NCI-H82 treated with DMSO at 0.1 percent for 48 hours (cell line): ENCODE results near the gene POU2F1.

Source experiments
- DNase-seq: peaks from one replicate; lab custom pipeline; 2025; ENCODE audit not compliant: unreplicated experiment; lab: John Stamatoyannopoulos, UW

POU2F1 gene

DNA sequence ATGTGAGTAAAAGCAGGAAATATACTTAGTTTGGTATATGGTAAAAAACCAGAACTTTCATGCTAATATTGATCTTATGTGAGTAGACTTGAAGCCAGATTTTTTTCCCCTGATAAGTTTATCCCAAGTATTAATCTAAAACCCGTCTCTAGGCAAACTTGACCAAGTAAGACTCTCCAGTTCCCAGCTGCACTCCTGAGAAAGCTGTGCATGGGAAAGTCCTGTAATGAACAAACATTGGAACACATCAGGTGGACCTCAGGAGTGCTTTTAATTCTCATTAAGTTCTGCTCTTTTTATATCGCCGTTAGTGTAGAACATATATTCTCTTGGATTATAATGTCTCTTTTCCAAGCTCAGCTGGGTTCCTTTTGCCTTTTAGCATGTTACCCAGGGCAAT, 192.6 kb downstream of the POU2F1 start:
- DNase-seq, result no peak

DNA sequence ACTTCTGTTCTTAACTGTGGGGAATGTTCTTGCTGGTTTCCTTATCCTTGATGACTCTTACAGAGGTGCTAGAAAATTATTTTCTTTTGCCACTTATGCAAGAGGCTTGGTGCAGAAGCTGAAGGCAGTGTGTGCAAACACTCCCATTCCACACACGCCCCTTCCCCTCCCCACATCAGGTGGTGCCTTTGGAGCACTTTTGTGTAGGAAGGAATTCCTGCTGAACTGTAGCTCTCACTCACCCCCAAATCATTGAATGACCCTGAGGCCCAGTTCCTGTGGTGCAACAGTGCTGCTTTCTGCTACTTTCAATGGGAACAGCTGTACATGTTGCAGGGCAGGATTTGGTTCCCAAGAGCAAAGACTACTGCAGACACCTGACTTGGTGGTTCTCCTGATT, 195.8 kb downstream of the POU2F1 start:
- DNase-seq, result no peak

DNA sequence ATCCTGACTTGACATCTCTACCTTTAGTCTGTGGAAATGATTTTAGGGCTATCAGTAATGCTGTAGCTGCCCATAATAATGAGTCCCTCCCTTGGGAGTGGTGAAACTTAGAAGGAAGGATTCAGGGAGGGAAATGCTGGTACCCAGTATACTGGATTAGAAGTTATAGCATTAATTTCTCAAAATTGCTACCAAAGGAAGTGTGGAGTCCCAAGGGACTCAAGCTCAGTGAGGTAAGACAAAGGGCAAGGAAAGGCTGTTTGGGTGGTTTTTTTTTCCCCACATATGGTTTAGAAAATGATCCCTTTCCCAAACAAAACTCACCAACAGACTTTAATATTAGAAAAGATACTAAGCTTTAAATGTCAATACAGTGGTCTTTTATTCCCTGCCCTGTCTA, 197.7 kb downstream of the POU2F1 start:
- DNase-seq, result no peak

DNA sequence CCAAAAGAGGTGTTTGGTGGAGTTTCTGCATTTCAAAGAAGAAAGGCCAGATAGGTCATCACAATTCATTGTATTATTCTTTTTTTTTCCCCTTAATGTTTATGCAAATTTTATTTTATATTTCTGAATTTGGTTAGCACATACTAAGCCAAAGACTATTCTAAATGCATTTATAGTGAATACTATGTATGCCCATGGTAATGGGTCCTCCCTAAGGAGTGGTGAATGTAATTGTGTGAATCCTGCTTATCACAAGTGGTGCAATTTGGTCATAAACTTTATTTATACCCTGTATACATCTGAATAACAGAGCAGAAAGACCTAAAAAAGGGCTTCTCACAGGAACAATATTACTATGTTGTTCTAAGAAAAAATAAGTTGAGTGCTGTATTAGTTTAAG, 198.6 kb downstream of the POU2F1 start:
- no peak for DNase-seq

DNA sequence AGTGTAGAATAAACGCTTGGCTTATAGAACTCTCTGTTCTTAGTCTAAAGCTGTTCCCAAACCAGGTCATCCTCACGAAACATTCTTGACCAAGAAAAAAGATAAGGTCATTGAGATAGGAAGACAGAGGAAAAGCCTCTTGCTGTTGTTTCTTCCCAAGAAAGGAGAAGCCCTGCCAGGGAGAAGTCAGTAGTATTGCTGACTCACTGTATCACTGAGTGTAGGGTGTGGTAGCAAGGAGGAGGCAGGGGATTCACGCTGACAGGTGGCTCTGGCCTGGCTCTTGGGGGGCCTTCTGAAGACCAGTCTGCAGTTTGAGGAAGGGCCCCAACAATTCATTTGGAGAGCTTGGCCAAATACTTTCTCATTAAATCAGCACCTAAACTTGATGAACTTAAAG, 199.8 kb downstream of the POU2F1 start:
- DNase-seq, result no peak

DNA sequence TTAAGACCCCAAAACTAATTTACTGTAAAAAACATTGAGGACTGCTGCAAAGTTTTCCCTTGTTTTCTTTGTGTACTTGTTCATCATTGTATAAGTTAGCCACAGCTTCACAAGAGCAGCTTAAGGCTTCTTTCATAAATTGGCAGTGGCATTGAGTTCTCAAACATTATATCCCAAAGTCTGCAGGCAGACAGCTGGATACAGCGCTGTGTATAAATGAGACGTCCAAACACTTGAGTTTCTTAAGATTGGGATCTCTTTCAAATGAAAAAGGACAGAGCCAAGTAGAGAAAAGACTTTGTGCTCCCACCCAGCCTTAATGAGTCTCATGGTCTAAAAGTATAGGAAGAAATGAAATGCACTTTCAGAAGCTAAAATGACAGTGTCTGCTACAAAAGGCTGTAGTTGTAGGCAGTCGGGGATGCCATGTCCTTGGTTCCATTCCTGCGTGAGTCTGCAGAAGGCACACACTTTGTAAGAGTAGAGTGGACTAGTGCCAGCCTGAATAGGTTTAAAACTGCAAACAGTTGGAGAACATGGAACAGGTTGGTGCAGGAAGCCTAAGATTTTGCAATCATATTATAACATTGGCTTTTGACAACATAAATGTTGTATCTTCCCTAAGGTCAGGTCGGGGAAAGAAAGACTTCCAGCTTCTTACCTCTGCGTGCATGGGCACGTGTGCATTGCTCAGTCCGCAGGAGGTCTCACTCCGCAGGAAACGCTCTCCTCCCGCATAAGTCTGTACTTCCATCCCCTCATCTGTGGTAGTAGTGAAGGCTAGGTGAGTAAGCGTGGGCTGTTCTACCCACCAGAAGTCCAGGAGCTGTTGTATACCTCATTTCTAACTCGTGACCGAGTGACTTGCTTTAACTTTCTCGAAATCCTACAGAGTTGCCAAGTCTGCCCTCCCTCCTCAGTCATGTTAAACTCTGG, 203.3 kb downstream of the POU2F1 start:
- DNase-seq, result no peak

DNA sequence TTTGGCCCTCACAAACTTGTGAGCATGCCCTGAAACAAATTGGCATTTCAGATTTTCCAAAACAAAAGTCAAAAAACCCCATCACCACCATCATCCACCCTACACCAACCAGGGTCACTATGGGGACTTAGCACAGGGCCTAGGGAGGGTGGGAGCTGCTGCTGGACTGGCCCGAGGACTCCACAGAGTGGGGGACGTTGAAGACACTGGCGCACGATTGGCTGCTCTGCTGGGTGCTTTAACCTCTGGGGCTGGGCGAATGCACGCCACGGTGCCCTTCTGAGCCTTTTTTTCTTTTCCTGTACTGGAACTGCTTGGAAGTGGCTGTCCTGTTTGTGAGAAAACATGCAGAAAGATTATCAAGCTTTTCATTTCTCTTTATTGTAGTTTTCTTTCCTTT, 204.8 kb downstream of the POU2F1 start:
- no peak for DNase-seq

DNA sequence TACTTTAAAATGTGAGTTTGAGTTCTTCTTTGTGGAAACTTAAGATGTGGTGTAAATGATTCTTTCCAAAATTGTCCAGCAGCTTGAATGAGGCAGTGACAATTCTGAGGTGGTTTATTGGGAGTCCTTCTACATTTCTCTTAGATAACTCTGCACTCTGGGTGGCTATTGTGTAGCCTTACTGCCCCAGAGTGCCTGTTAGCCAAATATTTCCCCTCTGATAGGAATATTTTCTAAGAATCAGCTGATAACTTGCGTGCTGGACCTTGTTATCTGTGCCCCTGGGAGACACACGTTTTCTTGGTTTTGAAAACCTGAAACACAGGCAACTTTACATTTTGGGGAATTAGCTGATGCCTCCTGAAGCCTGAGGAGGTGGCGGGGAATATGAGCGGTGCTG, 206.0 kb downstream of the POU2F1 start:
- DNase-seq, result no peak

DNA sequence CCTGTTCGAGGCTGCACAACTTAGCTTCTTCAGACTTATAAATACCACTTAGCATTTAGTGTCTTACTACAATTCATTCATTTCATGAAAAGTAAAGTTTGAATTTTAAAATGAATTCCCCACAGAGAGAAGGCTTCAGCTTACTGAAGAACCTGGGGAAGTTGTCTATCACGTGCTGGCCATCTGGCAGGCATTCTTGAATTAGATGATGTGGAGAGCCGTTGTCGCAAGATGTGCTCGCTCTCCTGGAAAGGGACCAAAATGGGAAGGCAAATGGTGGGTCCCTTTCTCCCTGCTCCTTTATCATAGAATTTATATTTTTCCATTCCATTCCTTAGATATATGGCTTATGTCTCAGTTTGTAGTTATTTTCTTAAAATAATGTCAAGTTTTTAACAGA, 207.2 kb downstream of the POU2F1 start:
- no peak for DNase-seq

DNA sequence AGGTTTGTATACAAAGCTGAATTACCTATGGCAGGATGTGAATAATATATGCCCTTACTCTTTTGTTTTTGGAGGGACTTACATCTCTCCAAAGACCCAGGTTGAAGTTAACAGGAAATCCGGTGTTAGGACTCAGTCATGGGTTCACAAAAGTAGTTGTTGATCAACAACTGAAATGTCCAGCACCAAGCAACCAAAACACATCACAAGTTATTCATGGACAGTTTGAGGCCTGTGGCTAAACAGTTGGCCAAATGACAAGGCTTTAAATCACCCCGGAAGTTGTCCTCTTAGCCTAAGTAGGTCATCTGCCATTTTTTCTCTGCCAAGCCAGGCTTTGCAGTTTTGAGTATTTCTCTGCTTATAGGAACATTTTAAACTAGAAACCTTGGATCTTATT, 207.7 kb downstream of the POU2F1 start:
- no peak for DNase-seq

DNA sequence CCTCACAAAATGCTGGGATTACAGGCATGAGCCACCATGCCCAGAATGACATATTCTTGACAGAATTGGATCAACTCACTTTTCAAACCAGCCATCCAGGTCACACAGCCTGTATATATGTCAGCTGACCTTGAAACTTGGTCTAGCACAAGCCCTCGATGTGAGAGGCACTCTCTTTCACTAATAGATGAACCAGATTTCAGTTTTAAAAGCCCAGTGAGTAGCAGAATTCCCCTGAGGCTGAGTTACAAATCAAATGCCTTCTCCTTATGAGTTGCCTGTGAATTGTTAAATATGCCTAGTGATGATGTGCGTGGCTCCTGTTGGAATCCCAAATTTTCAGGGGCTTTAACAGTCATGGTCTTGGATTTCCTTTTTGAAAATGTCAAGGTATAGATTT, 208.9 kb downstream of the POU2F1 start:
- DNase-seq, result no peak

DNA sequence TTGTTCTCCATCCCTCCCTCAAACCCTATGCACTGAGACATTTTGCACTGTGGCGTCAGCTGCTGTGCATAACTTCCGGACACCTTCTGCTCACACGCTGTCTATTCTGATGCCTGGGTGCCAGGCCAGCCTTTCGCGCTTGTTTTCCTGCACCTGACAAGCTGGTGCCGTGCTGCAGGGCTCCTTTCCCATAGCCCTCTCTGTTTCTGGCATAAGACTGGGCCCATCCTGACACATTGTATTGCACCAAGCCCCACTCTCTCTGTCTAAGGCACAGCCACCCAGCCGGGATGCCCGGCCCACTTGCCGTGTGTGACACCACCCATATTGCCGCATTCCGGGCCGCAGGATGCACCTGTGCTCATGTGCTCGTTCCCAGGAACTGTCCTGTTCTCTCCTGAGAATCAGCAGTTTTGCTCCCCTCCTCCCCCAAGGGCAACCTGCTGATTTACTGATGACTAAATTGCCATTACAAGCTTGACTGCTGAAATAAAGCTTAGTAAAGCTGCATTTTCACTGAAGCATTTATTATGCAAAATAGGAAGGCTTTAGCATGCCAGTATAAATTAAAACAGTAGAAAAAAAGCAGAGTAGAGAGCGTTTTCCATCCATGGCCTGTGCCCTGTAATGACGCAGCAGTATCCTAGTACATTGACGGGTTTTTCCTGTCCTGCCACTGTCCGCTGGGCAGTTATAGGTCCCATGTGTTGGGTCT, 209.6 kb downstream of the POU2F1 start:
- no peak for DNase-seq

DNA sequence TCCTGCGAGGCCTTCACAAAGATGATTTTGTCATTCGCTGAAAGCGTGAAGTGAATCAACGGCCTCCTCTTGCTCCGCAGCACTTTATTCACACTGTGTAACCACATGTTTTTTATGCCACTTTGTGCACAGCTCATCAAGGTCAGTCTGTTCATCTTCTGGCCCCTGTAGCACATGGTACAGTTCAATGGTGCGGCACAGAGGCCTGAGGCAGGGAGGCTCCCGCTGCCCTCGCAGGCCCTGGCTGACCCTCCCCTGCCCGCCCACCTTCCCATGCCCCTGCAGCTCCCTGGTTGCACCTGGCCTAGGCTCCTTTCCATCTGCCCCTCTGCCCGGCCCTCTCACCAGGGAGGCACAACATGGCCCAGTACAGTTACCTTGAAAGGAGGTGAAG, 210.2 kb downstream of the POU2F1 start:
- DNase-seq, result no peak

DNA sequence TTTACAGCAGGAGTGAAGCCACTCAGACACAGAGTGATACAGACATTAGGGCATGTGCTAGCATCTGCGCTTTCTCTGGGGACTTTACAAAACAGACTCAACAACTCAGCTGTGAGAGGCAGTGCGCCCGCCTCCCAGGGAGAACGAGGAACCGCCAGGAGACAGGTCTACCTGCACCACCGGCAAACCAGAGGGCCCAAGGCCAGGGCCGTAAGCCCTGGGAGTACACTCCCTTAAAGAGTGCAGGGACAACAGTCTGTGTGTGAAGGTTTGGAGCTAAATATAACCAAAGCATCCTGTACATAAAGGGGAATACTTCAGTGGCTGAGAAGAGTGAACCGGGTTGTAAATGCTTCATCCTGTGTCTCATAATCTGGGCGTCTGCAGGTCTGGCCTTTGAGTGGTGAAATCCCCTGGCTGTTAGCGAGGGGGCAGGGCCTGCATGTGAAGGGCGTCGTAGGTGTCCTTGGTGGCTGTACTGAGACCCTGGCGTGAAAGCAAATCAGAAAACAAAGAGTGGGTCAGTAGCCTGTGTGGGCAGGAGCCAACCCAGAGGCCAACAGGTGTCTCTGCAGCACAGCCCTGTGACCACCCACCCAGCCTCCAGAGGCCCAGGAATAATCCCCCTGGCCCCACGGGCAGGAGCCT, 210.7 kb downstream of the POU2F1 start:
- no peak for DNase-seq

DNA sequence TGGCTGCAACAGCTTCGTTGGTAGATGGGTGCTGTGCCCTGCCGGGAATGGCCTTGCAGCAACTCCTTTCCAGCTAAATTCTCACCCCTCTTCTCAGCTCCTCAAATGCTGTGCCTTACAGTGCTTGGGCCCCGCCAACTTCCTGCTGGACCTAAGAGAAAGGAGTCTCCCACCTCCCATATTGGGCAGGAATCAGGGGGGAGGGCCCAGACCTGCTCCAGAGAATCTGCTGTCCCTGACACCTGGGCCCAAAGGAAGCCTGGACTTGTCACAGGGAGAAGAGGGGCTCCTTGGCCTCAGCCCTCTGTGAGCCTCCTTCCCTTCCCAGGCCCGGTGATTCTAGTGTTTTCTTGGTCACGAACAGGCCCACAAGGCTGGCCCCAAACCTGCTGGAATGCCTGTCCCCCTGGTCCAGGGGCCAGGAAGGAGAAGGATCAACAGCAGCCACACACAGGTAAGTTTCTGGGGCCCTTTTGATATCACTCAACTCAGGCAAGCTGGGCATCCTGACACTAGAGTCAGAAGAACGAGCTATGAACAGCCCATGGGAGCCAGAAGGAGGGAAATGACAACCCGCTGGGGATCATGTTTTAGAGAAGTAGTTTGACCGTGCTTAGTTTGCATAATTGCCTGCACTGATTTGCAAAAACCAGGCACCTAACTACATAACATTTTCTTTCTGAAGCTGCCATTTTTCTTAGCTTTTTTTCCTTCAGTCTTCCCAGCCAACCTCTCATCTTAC, 211.4 kb downstream of the POU2F1 start:
- no peak for DNase-seq

DNA sequence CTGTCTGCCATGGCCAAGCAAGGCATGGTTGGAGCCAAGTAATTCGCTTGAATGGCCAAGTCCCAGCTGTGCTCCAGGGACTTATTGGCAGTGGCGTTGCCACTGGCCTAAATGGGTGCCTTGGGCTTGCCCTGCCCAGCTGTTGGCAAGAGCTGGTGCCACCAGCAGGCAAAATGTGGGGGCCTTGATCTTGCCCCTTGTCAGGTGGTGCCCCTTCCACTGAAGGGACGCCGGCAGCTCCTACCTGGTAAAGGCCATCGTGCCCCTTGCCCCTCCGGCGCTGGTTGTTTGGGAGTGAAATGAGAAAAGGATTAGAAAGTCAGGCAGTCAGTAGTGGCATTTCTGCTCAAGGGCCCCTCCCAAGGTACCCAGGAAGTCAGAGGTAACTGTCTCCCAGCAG, 212.1 kb downstream of the POU2F1 start:
- no peak for DNase-seq

DNA sequence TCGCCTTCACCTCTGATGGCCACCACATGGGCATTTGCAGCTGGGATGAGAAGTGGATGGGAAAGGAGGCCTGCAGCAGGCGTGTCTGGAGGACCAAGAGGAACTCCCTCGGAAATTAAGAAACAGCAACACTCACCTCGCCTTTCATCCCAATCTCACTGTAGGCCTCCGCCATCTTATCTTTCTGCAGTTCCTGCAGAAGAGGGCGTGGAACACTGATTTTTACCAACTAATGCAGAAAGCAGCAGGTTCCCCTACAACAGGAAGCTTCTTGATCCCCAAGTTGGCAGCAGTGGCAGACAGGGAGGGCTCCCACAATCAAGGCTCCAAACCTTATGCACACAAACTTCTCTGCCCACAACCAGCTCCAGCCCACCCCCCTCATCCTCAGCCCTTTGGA, 213.2 kb downstream of the POU2F1 start:
- DNase-seq, result no peak

DNA sequence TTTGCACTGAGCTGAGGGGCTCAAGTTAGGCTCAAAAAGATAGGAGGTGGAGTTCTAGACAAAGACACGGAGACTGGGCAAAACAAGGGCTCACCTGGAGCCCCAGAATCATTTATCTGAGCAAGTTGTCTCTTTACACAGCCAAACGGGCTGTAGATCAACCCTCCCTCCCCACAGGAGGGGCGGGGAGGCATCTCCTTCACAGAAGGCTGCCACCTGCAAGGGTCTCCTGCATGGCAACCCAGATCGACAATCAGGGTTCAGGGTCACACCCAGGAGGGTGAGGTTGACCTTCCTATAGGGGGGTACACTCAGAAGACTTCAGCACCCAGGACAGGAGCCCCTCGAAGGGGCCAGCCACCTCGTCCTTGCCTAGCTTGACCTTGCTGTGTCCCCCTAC, 213.6 kb downstream of the POU2F1 start:
- no peak for DNase-seq

DNA sequence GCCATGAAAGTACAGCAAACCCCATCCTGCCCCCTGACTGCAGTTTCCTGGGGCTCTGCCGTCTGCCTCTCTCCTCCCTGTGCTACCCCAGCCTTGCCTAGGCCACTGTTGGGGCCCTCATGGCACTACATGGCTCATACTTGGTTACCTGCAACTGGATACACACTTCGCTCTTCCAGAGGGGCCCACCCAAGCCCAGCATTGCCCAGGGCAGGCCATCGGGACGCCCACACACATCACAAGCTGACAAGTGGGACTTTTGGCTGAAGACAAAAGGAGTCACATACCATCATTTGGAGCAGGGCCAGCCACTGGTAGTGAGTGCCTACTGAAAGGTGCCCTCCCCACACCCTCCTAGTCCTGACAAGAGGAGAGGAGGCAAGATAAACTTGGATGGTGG, 214.8 kb downstream of the POU2F1 start:
- no peak for DNase-seq

DNA sequence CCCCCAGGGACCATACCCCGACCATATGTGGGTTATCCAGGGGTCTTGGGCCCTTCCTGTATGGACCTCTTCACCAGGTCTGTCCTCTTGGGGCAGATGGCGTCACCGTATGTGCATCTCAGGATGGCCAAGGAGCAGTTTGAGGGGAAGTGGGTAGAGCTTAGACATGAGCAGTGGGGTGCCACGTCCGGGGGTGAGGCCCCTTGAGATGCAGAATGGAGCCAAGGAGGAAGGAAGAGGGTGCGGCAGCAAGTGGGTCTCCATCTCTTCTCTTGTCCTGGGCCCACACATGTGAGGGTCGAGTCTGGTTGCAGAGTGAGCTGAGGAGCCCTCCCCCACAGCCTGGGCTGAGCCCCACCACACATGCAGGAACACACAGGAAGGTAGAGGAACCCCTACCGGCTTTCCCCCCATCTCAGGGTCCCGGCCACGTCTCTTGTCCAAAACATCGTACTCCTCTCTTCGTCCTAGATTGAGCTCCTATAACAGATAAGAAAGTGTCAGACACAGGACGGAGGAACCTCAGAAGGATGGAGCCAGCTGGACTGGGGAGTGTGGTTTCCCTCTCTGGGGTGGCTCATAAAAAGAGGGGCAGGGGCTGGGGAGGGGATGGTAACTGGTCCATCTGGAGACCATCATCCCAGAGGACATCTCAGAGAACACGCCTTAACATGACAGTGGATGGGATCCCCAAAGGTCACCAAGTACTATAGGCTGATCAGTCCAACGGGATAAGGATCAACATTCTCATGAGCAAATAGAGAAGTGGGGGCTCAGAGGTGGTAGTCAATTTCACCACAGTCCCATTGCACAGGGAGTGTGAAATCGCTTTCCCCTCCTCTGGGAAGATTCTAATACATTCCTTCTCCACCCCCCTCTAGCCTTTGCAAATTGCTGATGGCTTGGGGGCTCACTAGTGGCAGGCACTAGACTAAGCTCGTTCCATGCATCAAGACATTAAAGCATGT, 217.8 kb downstream of the POU2F1 start:
- no peak for DNase-seq
